ENCODE results near the gene HOXB2.

DNA sequence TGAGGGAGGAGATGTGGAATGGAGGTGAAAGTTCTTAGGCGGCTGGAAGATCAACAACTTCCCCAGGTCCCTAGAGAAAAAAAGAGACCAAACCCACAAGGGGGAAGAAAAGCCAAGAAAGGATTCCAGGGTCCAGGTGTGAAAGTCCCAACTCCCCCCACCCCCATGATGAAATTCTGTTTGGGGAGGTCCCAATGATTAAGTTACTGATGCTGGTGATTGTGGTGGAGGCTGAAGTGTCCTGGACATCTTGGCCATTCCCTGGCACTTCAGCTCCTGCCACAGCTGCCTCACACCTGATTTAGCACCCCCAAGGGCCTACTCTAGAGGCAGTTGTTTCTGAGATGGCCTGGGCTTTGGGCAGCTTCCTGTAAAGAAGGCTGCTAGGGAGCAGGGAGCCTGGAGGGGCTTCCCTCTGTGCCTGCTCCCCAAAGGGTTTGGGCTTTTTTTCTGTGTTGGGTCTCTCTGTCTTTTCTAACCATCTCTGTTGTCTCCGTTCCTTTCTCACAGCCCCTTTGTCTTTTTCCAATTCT, 20.2 kb upstream of the HOXB2 start:
- TF ChIP-seq, protein P1, sequence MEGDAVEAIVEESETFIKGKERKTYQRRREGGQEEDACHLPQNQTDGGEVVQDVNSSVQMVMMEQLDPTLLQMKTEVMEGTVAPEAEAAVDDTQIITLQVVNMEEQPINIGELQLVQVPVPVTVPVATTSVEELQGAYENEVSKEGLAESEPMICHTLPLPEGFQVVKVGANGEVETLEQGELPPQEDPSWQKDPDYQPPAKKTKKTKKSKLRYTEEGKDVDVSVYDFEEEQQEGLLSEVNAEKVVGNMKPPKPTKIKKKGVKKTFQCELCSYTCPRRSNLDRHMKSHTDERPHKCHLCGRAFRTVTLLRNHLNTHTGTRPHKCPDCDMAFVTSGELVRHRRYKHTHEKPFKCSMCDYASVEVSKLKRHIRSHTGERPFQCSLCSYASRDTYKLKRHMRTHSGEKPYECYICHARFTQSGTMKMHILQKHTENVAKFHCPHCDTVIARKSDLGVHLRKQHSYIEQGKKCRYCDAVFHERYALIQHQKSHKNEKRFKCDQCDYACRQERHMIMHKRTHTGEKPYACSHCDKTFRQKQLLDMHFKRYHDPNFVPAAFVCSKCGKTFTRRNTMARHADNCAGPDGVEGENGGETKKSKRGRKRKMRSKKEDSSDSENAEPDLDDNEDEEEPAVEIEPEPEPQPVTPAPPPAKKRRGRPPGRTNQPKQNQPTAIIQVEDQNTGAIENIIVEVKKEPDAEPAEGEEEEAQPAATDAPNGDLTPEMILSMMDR (IDR thresholded peaks at IDR 0.05): no peak
- TF ChIP-seq POLR2A (IDR thresholded peaks at IDR 0.05): no peak

All from testis (tissue), 2 donors.